Suppressor macrophage treated with lipopolysaccharide for 4 hours (primary cell): Measurements from ENCODE around the gene STAT1.
"Not testable (repeated sequence)": the region's sequence is repeated elsewhere in the genome, so short reads cannot be mapped to it uniquely, and the experiment has no call there.

ENCODE experiments used
- DNase-seq: peaks from one replicate; pipeline ENCODE4 v3.0.0-alpha.2; 2020

STAT1 gene

DNA sequence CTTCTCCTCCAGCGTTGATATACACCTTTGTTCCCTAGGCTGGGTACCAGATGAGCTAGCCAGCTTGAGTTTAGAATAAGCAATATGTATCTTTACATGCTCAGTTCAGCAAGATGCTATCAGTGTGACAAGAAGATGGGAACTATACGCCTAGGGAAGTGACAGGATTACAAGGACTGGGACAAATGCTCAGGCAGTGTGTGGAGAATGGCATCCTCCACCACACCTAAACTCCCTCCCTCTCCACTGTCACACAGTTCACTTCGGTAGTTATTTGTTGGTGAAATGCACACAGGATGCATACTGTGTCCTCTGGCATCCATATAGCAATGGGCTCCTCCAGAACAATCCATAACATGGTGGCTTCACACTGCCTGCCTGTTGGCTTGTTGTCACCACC lies 7.7 kb downstream of the STAT1 start:
- DNase-seq: no peak

DNA sequence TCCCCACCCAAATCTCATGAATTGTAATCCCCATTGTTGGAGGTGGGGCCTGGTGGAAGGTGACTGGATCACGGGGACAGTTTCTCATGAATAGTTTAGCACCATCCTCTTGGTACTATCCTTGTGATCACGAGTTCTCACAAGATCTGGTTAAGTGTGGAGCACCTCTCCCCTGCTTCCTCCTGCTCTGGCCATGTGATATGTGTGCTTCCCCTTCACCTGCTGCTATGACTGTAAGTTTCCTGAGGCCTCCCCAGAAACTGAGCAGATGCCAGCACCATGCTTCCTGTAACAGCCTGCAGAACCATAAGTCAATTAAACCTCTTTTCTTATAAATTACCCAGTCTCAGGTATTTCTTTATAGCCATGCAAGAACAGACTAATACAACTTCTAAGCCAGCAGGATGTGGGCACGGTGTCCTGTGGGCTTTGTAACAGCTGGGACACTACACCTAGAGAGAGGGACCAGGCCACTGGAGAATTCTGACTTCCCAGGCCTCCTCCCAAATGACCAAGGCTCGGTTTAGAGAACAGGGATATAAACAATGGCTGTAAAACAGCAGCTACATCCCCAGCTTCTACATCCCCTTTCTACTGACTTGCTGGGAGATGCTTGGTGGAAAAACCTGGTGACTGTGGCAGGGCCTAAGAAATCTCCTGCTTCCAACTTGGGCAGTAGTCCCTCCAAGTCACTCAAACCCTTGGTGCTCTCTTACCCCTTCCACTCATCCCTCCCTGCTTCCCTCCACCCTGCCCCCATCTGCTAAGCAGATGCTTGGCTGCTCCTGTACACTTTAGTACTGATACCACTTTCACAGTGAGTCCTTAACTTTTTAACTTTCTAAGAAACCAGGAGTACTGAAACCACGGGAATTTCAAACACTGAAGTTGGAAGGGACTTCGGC lies 10.3 kb downstream of the STAT1 start:
- DNase-seq: no peak

DNA sequence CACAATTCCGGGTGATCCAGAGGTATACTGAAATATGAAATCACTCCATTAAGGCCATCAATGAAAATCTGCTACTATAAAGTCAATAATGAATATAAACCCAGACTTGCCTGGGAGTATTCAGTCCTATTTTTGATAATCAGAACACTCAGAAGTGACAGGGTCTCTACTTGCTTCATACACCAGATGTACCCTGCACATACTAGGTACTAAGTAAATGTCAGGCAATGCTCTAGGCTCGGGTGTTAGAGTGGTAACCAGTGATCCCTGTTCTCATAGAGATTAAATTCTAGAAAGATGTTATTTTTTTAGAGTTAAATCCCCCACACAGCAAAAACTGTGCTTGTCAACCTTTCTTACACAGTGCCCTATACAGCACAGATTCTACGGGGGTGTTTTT lies 12.3 kb downstream of the STAT1 start:
- no peak for DNase-seq

DNA sequence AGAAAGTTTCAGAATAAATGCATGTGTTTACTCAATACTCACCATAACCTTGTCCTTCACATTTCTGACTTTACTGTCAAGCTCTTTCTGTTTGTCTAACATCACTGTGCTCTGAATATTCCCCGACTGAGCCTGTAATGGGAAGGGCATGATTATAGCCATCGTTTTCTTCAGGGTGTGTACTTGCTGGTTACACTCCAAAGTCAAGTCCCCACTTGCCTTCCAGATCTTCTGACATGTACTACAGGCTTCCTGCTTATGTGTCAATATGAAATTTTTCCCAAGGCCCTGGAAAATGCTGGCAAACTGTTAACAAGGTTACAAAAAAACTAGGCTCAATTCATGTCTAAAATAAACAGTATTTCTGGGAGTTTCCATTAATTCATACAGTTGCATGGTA lies 12.9 kb downstream of the STAT1 start:
- no peak for DNase-seq

DNA sequence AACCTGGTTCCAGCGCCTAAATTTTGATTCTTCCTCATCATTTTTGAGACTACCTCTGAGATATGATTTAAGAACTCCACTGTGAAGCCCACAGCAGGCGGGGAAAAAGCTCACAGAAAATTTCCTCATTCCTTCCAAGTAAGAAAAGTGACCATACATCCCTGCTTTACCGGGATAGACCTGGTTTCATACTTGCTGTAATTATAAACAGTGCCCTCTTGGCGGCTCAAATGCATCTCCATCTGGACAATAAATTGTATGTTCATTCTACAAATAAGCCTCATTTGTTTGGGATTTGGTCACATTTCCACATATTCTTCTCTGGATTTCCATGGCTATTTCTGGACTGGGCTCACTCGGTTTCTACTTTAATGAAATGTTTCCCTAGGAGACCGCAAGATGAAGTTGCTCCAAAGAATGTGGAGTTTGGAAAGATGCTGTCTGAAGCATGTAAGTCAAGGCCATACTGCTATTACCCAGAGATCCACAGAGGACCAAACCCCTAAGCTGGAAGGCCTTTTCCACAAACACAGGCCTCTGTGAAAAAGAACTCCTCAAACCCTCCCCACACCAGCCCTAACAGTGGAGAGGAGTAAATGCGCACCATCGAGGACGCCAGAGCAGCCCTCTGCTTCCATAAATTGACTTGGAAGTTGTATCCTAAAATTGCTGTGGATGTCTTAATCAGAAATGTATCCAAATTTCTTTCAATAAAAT lies 13.9 kb downstream of the STAT1 start:
- no peak for DNase-seq

DNA sequence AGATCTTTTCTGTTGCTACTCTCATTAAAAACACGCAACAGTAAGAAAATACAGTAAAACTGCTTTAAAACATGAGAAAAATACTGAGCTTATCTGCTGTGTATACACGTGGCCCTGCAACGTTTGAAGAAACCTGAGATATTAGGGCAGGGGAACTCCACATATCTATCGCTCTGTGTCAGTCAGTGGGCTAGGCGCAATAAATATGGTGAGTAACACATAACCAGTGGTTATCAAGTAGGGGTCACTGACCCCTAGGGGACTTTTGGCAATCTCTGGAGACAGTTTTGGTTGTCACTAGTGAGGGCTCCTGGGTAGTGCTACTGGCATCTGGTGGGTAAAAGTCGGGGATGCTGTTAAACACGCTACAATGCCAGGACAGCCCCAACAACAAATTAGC lies 14.9 kb downstream of the STAT1 start:
- no peak for DNase-seq

DNA sequence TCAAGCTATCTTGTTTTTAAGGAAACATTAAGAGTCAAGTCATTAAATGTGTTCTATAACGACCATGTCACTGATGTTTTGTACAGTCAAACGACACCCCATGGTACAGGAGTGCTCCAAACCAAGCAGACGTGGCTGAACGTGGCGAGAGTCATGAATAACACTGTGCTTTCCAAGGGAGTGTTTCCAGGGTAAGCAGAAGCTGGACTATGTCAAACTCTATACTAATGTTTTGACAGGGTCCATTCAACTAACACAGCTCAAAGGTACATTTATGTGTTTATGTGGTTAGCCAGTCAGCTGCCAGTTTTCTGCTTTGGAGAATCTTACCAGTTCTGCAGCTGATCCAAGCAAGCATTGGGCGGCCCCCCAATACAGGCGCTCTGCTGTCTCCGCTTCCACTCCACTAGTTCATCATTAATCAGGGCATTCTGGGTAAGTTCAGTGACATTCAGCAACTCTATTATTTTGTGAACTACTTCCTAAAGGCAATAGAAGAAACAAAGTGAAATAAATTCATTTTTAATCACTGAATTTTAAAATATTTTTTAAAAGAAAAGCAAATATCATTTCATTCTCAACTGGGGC lies 16.4 kb downstream of the STAT1 start:
- no peak for DNase-seq

DNA sequence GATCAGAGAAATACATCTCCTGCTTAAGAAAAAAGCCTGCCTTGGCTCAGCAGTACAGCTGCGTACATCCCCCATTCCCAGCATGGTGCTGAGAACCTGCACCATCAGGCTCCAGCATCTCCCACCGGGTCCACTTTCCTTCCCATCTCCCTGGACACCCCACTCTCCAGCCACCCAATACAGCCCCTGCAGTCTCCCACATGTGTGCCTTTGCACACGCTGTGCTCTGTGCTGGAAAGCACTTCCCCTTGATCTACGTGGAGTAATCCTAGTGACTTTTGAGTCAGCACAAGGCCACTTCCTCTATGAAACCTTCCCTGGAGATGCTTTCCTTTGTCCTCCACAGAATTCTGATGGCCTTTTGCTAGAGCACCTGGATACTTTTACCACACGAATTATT lies 17.0 kb downstream of the STAT1 start:
- DNase-seq: peak; percentile 81

DNA sequence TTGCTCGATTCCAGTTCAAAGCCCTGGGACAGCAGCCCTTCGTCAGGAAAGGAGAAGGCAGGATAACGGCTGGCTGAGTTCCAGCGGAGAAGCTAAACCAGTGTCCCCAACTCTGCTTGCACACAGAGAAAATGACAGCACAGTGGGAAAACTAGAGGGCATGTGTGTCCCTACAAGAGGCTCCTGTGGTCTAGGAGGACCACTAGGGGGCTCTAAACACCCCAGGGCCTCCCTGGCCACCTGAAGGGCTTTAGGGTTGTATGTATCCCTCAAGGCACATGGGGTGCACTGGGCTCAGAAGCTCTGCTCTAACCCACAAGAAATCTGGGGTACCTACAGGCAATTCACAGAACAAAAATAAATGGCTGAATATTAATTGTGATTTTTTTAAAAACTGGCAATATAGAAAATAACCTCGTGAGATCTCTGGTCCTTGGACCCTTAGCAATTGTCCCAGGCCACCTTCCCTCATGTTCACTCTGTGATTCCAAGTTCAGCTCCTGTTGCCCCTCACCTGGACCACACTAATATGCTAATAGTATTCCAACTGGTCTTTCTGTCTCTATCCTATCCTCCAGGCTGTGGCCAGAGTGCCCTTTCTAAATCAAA lies 17.5 kb downstream of the STAT1 start:
- peak; percentile 30 for DNase-seq

DNA sequence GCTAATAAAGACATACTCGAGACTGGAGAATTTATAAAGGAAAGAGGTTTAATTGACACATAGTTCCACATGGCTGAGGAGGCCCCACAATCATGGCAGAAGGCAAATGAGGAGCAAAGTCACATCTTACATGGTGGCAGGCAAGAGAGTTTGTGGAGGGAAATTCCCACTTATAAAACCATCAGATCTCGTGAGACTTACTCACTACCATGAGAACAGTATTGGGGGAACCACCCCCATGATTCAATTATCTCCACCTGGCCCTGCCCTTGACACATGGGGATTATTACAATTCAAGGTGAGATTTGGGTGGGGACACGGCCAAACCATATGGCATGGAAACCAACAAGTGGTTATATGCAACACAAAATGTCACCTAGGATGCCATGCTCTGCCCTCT lies 18.7 kb downstream of the STAT1 start:
- DNase-seq: not testable (repeated sequence)

DNA sequence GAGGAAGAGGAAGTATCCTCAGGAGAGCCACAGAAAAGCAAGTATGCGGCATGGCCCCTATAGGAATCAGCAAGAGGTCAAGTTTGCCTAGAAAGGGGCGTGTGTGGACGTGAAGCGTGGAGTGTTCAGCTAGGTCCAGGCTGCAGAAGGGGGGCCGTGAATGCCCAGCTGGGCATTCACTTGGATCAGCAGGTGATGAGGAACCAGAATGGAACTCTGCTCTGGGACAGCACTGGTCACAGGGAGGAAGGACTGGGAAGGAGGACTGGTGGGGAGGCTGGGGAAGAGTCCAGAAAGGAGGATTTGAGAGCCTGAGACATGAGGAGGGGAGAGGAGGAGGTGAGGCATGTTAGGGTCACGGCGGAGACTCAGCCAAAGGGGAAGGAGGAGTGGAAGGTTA lies 19.8 kb downstream of the STAT1 start:
- no peak for DNase-seq

DNA sequence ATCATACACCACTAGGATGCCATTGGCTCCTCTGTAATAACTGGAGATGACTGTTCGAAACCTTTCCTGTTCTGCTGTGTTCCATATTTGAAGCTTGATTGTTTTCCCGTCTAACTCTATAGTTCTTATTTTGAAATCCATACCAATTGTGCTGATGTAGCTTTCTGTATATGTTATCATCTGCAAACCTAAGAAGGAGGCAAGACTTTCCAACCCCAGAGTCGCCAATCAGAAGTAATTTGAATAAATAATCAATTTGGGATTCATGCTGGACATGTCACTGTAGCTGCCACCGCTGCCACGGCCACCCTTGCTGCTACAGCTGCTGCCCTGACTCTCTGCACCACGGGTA lies 20.7 kb downstream of the STAT1 start:
- no peak for DNase-seq

DNA sequence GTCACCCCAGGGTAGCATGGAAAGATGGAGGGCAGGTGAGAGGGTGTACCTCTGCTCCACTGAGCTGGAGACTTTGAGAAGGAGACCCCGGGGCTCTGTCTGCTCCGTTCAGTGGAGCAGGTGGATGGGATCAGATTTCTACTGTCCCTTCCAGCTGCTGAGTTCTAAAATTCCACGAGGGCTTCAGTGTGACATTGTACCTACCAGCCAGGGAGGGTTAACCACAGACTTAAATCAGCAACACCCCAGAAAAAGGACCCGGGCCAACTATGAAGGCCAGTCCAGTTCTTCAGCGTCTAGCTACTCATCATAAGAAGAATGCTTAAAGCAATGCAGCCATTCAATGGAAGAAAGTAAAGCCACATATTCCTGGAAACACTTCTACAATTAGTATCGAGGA lies 23.8 kb downstream of the STAT1 start:
- DNase-seq: no peak

DNA sequence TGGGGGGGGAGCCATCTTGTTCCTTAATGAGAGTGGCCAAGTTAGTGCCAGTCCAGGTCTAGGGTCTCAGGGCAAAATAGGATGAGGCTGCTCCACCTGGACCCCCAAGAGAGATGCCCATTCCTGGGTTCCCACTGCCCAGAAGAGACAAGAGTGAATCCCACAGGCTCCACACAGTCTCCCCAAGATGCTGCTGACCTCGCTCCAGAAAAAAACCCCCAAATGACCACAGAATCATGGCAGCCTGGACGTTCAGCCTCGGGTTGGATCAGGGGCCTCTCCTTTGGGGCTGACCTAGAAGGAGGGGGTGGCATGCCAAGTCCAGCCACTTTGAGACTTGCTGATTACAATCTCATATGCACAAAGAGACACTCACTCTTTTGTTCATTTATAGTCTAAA lies 25.1 kb downstream of the STAT1 start:
- no peak for DNase-seq

DNA sequence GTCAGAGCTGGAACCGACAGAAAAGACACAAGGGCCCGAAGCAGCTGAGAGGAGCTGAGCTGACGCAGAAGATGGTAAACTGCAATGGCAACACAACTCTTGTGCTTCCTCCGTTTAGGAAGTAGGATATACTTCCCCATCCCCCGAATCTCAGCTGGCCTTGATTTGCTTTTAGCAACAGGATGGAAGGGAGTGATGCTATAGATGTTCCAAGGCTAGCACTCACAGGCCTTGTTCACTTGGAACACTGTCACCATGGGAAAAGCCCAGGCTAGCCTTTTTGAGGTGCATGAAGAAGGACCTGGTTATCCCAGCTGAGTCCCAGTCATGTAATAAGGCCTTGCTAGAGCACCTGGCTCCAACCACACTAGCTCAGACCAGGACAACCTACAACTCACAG lies 26.0 kb downstream of the STAT1 start:
- DNase-seq: no peak

DNA sequence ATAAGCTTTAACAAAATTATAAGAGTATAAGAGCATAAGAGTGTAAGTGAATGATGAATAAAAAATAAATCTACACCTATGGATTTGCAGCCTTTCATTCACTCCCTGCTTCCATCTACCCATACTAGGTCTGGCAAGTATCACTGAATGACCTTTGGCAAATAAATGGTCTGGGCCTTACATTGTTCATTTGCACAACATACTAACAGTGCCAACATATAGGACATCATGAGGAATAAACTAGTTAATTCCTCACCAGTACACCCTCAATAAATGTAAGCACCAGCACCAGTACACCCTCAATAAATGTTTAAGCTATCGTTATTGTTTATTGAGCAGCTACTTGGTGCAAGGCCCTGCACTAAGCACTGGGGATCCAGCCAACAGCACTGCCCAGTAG lies 26.9 kb downstream of the STAT1 start:
- no peak for DNase-seq

DNA sequence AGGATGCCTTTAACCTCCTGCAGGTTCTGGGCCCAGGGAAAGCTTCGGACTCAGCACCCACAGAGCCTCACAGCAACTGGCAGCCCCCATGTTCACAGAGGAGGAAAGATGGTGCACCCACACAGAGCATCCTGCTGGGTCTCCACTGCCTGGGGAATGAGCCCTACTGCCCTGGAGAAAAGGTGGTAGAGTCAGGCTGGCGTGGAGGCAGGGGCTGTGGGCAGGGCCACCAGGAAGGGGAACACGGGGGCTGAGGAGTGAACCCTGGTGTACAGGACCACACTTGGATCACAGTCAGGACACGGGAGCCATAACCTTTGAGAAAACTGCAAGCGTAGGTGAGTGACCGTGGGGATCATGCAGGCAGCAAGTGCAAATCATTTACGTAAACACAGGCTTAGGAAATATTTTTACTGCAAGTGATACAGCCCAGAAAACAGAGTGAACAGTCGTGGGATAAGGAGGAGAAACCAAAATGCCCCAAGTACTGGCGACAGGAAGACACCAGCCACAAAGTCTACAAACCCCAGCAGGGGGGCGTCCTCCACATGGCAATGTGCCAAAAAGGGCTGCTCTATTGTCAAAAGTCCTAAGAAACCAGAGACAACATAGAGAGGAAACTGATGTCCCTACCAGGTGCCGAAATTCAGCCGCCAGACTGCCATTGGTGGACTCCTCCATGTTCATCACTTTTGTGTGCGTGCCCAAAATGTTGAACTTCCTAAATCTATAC lies 27.6 kb downstream of the STAT1 start:
- DNase-seq: no peak

DNA sequence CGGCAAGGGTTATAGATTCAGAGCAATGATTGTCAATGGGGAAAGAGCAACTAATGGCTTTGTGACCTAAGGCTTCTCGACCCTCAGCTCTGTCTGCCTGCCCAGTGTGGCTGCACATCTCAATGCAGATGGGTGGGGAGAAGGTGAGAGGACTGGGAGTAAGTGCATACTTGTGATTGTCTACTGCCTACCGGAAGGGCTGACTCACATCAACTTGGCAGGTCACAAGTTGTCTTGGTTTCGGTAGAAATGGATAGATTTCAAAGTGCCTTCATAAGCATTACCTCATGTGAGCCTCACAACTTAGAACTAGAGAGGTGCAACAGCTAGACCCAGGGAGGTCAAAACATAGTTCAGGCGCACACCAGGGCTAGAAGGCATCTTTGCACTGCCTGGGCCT lies 29.4 kb downstream of the STAT1 start:
- no peak for DNase-seq

DNA sequence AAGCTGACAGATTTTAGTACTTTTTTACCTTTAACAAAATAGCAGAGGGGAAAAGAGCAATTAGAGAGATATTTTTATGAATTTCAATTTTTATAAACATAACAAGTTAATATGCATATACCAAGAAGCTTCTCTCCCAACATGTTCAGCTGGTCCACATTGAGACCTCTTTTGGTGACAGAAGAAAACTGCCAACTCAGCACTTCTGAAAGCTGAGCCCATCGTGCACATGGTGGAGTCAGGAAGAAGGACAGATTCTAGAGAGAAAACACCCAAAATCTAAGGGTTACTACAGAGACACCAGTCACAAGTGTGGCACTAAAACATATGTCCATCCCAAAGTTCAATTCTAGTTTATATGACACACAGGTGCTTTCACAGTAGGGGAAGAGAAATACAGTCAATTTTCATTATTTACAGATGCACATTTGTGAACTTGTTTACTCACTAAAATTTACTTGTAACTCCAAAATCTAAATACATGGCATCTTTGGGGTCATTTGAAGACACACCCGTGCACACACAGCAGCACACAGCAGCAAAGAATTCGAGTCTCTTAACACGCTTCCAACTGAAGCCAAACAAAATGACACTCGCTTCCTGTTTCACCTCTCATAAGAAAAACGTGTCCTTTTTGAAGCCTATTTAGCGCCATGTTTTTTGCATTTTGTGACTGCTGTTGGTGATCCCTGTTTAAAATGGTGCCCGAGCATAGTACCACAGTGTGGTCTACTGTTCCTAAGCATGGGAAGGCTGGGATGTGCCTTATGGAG lies 31.5 kb downstream of the STAT1 start:
- no peak for DNase-seq

DNA sequence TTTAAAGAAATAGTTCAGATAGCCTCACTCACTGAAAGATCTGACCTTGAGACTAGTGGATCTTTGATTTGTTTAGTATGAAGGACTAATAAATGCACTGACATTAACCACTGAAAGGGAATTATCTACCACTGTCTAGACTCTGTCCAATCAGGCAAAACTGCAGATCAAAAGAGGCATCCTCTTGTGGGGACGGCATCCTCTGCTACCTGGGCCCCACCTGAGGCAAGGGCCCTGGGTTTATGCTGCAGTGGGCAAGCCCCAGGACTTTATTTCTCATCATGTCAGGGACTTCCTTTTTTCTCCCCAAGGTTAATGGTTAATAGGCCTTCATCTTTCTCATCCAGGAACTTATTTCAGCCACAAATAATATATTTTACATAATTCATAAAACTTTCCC lies 32.2 kb downstream of the STAT1 start:
- DNase-seq: no peak

DNA sequence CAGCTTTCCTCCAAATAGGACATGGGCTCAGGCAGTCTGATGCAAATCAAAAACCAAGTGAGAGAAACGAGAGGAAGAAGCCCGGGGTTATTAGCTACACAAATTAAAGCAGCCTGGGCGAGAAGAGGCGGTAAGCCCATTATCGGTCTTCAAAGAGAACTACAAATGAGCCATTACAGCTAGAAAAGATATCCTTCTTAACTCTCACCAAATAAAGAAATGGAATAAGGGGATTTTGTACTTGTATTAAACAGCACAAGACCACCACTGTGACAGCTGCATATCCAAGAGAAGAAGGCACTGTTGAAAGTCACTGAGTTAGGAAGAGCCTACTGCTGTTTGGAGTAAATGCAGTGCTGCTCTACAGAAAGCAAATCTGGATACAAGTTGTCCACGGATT lies 32.6 kb downstream of the STAT1 start:
- no peak for DNase-seq

DNA sequence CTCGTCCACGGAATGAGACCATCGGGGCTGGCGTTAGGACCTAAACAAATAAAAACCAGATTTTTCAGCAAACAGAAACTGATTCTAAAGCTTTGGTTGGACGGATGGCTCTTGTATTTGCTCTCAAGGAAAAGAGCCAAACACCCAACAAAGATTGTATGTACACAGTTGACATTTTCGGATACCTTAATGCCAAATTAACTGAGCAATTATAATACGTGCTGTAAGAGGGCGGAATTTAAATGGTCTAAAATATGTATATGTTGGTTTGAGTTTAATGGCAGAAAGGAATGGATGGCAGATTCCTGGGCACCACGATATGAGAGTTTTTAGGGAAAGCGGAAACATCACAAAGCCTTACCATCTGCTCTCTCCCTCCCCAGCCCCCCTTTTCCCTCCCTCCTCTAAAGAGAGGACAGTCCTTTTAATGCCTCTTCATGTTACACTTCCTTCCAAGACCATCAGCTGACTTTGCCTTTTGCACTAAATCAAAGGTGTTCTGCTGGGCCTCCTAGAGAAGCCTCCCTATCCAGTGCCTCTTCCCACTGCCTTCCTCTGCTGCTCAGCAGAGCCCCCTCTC lies 33.3 kb downstream of the STAT1 start:
- DNase-seq: no peak
